RWPE1 (cell line): ENCODE measurements around the gene GRK7.
"Not testable (repeated sequence)": the region's sequence is repeated elsewhere in the genome, so short reads cannot be mapped to it uniquely, and the experiment has no call there.

ENCODE experiments used
- CTCF ChIA-PET: fragments of 350-600 bp; sonication (Branson Sonifier 250); formaldehyde crosslinking; extraction: SDS; loops from one replicate; lab custom pipeline; 2021; lab: Yijun Ruan, JAX
- POLR2A ChIA-PET: fragments of 400-600 bp; formaldehyde crosslinking; extraction: SDS; loops from one replicate; lab custom pipeline; 2020; ENCODE audit warnings: antibody characterized with exemption; ENCODE audit not compliant: low non-redundant PET; lab: Yijun Ruan, JAX
- DNase-seq: peaks from one replicate; pipeline ENCODE4 v3.0.0; 2012; ENCODE audit warnings: low spot score
- H3K27ac ChIP-seq: fragments of 450-650 bp; 2 replicates; pipeline ENCODE4 v1.5.1; 2017
- TF ChIP-seq, protein P1 (sequence below): fragments of 450-650 bp; conservative IDR thresholded peaks from 2 replicates; pipeline ENCODE4 v1.5.1; 2017; ENCODE audit warnings: low read depth, mild to moderate bottlenecking

Gene GRK7

DNA sequence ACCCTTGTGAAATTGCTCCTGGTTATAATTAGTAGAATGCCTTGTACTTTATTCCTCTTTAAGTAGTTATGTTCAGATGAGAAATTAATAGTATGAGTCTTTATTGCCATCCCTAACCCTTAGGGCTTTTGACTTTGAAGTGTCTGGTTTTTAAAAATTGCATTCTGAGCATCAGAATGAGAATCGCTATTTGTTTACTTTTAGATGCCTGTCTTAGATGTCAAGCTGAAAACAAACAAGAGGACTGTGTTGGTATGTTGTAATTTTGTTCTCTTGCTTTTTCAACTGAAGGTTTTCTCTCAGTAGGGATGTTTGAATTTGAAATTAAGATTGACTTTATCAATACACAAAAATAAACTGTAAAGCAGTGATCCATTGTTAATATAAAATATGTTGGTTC, 19.9 kb upstream of the GRK7 start:
- POLR2A ChIA-PET: no interaction called here
- no peak for DNase-seq
- no peak overlapping the region for H3K27ac ChIP-seq
- CTCF ChIA-PET: no interaction called here
- TF ChIP-seq, protein P1, sequence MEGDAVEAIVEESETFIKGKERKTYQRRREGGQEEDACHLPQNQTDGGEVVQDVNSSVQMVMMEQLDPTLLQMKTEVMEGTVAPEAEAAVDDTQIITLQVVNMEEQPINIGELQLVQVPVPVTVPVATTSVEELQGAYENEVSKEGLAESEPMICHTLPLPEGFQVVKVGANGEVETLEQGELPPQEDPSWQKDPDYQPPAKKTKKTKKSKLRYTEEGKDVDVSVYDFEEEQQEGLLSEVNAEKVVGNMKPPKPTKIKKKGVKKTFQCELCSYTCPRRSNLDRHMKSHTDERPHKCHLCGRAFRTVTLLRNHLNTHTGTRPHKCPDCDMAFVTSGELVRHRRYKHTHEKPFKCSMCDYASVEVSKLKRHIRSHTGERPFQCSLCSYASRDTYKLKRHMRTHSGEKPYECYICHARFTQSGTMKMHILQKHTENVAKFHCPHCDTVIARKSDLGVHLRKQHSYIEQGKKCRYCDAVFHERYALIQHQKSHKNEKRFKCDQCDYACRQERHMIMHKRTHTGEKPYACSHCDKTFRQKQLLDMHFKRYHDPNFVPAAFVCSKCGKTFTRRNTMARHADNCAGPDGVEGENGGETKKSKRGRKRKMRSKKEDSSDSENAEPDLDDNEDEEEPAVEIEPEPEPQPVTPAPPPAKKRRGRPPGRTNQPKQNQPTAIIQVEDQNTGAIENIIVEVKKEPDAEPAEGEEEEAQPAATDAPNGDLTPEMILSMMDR: no peak

- no peak overlapping the region for H3K27ac ChIP-seq
- POLR2A ChIA-PET: interaction anchor here (0.7 kb wide), 1 partner anchor 435 kb away, joined by 4 read pairs; no protein-coding TSS in a partner anchor
- DNase-seq: no peak
- CTCF ChIA-PET: interaction anchor here (1.0 to 2.1 kb wide), 2 partner anchors 8 to 166 kb away, joined by 5 to 6 read pairs; partner anchors contain the start of gene RNF7
- TF ChIP-seq, protein P1: no peak
Observed at GRCh38 chr3:141746962-141747361, 16.2 kb upstream of the GRK7 start.

- ChIA-PET POLR2A (no interaction called here), CTCF (interaction anchor here (0.6 to 0.7 kb wide), 2 partner anchors 88 to 439 kb away, joined by 3 read pairs; no protein-coding TSS in a partner anchor)
- DNase-seq: no peak
- TF ChIP-seq, protein P1: no peak
- no peak overlapping the region for H3K27ac ChIP-seq
Observed at GRCh38 chr3:141753399-141753798, 9.8 kb upstream of the GRK7 start.

DNA sequence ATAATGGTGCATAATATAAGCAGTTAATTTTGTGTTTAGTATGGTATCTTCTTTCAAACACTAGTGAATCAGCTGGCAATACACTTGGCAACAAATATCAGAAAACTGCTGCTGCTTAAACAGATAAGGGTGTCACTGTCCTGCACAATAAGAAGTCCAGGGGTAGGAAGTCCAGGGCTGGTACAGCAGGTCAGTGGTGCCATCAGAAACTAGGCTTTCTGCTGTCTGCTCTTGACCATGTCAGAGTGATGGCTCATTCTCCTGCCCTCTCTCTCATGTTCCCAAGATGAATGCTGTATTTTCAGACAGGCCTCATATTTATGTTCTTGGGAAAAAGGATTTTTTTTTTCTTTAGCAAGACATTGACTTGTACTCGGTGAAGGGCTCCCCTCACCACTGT, 9.2 kb upstream of the GRK7 start:
- TF ChIP-seq, protein P1: no peak

GRCh38 chr3:141762552-141762951, 656 bp upstream of the GRK7 start:
- peak overlapping the region; percentile 24; the same call in 1 of the 2 replicates for H3K27ac ChIP-seq
- POLR2A ChIA-PET, DNase-seq: not testable (repeated sequence)
- CTCF ChIA-PET: interaction anchor here (0.7 kb wide), 1 partner anchor 109 kb away, joined by 3 read pairs; no protein-coding TSS in a partner anchor

More for the DNA sequence above, 9.2 kb upstream of the GRK7 start:
- no peak for DNase-seq
- ChIA-PET CTCF (no interaction called here), POLR2A (no interaction called here)
- H3K27ac ChIP-seq: no peak overlapping the region

DNA sequence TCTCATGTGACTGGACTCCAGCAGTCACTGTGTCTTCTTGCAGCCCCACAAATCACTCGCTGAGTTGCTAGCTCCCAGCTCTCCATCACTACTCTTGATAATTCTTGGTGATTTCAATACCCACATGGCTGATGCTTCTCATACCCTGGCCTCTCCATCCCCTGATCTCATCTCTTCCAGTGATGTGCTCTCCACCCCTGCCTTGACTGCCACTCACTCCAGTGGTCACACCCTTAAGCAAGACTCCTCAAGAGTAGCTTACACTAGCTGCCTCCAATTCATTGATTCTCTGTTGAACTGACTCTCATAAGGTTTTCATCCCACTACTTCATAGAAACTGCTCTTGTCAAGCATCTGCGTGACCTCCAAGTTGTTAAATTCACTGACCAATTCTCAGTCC, 837 bp downstream of the GRK7 start:
- DNase-seq: no peak
- ChIA-PET CTCF (no interaction called here), POLR2A (interaction anchor here (1.0 kb wide), 1 partner anchor 115 kb away, joined by 3 read pairs; no protein-coding TSS in a partner anchor)
- no peak overlapping the region for H3K27ac ChIP-seq
- TF ChIP-seq, protein P1: no peak

- POLR2A ChIA-PET: no interaction called here
- H3K27ac ChIP-seq: no peak overlapping the region
- no peak for DNase-seq
- TF ChIP-seq, protein P1: no peak
- CTCF ChIA-PET: no interaction called here
Observed at GRCh38 chr3:141764465-141764864, 1.3 kb downstream of the GRK7 start.
